Measurements from ENCODE around the gene RAB44.

RAB44 gene

GRCh38 chr6:36733300-36733699, 35.7 kb downstream of the RAB44 start:
- DNase-seq: no peak

GRCh38 chr6:36734486-36735060, 36.9 kb downstream of the RAB44 start:
- no peak for DNase-seq

DNA sequence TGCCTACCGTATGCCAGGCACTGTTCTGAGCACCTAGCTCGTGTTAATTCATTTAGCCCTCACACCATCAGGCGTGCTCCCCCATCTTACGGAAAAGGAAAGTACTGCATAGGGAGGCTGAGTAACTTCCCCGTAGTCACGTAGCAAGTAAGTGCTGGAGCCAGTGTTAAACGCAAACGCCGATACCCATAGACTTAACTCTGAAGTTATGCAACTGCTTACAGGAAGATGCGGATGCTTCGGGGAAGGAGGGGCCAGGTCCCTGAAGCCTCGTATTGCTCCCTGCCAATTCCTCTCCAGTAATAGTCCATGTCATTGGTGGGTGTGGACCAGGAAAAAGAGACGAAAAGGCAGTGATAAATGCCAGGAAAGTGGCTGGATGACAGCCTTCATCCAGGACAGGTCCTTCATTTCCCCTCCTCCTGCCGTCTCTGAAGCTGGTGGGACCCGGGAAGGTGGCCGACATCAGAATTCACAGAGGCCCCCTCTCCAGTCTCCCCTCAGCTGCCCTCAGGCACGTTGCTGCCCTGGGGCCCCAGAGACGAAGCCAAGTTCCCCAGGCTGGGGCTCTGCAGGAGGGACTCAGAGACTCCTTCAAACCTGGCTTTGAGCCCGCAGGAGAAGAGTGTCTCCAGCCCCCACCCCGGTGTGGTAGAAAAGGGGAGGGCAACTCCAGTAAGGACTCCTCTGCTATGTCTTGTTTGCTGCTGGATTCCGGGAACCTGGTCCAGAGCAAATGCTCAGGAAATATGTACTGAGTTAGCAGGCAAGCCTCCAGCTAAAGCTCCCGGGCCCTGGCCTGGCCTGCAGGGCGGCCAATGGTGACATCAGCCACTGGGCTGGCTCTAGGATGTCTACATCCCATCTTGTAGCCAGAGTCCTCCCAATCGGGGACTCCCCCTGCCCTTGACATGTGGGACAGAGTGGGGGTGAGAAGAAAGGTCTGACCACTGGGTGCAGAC, 37.8 kb downstream of the RAB44 start:
- DNase-seq: peak; percentile 52

DNA sequence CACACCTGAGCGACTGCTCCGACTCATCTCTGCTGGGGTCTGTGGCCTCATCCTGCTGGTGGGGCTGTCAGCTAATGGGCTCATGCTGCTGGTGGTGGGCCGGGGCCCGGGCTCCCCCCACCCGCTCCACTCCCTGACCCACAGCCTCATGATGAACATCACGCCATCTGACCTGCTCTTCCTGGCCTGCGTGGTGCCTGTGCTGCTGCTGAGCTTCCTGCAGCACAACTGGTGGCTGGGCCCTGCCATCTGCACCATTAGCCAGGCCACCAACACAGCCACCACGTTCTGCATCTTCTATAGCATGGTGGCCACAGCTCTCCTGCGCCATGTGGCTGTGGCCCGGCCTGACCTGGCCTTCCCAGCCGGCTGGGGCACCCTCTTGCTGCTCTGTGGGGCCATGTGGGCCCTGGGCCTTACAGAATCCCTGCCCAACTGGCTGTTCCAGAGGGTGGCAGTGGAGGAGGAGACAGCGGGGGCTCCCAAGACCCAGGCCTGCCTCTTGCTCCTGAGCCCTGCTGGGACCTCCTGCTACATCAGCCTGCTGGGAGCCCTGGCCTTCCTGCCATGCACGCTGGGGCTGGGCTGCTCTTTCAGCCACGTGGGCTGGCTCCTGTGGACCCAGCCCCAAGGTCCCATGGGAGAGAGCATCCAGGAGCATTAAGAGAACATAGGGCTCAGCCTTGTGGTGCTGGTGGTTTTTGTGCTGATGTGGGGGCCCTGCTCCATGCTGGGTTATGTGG, 39.6 kb downstream of the RAB44 start:
- DNase-seq: no peak

- no peak for DNase-seq
Observed at GRCh38 chr6:36738108-36738507, 40.5 kb downstream of the RAB44 start.

GRCh38 chr6:36739947-36740817, 42.6 kb downstream of the RAB44 start:
- no peak for DNase-seq

DNA sequence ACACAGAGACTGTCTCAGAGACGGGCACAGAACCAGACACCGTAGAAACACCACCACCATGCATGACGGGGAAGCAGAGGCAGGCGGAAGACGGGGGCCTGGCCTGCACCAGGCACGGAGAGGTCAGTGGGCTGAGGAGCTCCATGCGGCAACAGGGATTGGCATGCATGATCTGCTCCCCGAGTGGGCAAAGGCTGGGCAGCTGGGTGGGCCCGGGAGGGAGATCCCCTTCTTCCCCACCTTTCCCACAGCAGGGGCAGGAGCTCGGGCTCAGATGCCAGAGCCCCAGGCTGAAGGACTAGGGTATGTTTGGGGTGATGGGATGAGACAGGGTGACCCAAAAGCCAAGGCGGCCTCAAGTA, 43.2 kb downstream of the RAB44 start:
- DNase-seq: no peak

GRCh38 chr6:36742146-36742545, 44.5 kb downstream of the RAB44 start:
- DNase-seq: no peak

GRCh38 chr6:36743032-36743431, 45.4 kb downstream of the RAB44 start:
- DNase-seq: no peak

DNA sequence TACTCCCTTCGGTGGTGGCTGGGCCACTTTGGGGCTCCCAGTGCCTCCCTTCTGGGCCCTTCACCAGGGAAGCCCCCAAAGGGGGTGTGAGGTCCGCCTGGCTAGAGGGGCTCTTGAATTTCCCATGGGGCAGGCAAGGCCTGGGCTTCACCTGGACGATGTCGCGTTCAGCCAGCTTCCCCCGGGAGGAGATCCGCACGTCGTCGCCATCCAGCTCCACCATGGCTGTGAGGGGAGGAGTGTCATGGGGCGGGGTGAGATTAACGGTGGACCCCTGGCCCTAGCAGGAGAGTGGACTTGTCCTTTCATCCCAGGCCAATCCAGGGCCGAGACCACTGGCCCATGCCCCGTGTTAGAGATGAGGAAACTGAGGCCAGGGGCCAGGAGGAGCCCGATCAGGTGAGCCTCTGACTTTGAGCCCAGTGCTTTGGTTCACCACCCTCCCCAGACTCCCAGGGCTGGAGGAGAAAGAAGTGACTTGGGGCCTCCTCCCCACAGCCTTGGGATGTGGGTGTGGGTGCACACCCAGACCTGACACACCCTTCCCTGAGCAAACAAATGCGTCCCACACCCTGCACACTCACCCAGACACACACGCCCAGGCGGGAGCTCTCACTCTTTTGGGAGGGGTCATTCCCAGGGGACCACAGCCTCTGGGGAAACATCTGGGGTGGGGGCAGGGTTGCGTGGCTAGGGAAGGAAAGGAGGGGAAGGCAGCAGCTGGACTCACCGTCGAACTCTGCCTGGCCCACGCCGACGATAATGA, 46.1 kb downstream of the RAB44 start:
- no peak for DNase-seq

GRCh38 chr6:36744304-36744673, 46.7 kb downstream of the RAB44 start:
- DNase-seq: no peak

DNA sequence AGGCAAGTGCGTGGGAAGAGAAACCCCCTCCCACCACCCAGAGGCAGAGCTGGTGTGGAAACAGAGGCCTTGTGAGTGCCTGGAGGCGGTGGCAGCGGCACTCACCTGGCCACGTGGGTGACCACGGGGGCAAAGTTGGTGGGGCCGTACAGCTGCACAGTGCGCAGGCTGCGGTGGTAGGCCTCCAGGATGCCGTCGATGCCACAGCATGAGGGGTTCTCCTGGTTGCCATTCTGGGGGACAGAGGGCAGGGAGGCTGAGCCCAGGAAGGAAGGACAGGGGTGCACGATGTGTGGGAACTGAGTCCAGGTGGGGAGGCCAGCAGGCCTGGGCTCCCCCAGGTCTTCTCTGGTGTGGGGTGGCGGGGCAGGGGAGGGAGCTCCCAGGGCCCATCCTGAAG, 47.7 kb downstream of the RAB44 start:
- no peak for DNase-seq

- DNase-seq: no peak
Observed at GRCh38 chr6:36745836-36746235, 48.2 kb downstream of the RAB44 start.

DNA sequence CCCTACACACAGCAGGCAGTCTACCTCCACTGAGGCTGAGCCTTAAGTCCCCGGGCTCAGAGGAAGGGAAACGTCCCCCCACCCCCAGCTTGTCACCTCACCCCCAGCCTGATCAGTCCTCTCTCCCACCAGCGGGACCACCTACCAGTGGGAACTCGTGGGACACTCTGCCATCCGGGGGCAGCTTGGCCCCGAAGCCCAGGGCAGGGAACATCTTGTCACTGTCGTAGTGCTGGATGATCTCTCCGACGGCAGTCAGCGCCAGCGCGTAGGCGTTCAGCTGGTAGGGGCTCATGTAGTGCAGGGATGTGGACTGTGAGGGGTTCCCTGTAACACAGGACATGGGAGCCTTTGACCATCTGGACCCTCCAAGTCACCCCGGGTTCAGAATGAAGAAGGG, 48.6 kb downstream of the RAB44 start:
- DNase-seq: no peak

- DNase-seq: no peak
Observed at GRCh38 chr6:36749829-36750489, 52.3 kb downstream of the RAB44 start.

DNA sequence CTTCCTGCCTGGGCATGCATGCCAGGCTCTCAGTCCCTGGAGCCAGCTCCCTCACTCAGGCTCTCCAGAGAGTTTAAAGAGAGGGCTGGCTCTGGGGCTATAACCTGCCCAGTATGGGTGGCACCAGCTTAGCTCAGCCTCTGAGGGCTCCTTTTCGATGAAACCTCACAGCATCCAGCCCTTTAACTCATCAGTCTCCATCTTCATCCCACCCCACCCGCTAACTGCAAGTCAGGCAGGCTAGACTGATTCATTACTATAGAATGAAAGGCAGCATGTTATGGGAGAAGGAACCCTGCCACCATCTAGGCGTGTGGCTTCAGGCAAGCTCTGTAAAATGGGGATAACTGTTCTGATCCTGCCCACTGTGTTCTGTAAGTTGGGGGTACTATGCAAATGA, 53.5 kb downstream of the RAB44 start:
- DNase-seq: no peak

GRCh38 chr6:36751833-36752186, 54.2 kb downstream of the RAB44 start:
- DNase-seq: no peak

- no peak for DNase-seq
Observed at GRCh38 chr6:36752187-36752885, 54.7 kb downstream of the RAB44 start.

- no peak for DNase-seq
Observed at GRCh38 chr6:36752886-36753506, 55.4 kb downstream of the RAB44 start.

DNA sequence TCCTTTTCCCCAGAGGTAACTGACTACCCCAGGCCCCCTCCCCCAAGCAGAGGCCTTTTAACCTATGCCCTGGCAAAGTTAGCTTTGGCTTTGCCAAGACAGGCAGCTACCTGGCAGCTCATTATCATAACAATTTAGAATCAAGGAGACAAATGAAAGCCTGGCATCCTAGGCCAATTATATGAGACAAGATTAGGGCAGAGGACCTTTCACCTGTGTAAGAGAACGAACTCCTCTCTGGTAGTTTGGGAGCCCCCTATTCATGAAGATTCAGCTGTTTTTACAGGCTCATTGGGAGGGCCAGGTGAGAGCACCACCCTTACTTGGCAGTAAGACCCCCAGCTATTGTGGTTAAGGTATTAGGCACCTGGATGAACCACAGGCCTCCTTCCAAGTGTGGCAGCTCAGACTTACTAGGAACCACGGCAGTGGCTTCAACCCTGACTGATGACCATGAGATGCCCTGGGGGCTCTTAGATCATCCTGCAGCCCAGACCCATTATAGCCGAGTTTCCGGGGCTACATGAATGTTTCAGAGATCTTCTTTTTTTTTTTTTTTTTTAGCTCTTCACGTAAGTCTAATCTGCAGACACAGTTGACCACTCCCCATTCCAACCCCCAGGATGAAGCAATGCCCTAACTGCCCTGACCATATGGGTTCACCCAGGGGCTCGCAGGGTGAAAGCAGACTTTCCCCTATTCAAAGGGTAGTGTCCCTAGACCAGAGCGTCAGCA, 56.2 kb downstream of the RAB44 start:
- DNase-seq: no peak
